EH (cell line): Measurements from ENCODE around the gene WDR1.

Experiments used
- DNase-seq: peaks from one replicate; pipeline ENCODE4 v3.0.0-alpha.2; 2015; ENCODE audit warnings: low read depth

Gene WDR1

DNA sequence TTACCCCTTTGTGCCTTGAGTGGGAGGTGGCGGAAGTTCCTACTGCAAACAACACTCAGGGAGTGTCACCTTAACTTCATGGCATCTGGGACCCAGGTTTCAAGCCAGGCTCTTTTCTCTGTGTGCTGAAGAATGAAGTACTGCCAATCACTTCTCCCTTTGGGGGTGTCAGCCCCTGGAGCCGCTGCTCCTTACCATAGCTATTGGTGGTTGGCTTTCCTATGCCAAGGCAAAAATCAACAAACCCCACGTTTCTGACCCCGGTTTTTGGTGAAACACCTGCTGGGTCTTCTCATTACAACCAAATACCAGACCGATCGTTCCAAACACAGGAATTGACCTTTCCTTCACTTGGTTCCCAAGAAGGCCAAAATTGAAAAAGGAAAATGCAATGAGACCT, 75.6 kb downstream of the WDR1 start:
- DNase-seq = no peak

DNA sequence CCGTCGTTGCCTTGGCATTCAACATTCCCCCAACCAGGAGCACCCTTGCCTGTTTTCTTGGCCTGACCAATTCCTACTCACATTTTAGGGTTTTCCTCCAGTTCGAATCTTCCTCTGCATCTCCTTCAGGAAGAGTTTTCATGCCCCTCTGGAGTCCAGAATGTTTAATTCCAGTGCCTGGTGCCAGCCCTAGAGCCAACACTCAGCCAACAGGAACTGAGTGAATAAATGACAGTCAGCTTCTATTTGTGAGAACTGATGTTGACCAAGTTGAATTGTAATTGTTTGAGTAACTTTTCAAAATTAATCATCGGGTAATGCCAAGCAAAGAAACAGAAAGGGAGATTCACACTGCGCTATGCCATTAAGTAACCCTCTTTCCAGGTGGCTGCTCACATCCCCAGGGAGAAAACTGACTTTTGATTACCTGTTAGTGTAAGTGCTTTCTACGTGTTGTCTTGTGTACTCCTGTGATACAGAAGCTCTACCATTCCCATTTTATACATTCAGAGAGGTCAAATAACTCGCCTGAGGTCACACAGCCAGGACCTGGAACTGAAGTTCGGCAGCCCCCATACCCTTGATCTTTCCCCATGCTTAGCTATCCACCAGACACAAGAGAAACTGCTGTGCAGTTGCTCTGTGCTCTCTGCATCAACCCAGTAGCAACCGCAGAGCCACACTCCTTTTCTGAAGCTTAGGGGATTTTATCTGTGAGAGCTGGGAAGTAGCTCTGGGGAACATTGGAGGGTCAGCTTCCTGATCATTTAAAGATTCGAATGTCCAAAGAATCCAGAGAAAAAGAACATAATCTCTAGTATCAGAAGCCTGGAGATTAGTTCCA, 76.3 kb downstream of the WDR1 start:
- no peak for DNase-seq

DNA sequence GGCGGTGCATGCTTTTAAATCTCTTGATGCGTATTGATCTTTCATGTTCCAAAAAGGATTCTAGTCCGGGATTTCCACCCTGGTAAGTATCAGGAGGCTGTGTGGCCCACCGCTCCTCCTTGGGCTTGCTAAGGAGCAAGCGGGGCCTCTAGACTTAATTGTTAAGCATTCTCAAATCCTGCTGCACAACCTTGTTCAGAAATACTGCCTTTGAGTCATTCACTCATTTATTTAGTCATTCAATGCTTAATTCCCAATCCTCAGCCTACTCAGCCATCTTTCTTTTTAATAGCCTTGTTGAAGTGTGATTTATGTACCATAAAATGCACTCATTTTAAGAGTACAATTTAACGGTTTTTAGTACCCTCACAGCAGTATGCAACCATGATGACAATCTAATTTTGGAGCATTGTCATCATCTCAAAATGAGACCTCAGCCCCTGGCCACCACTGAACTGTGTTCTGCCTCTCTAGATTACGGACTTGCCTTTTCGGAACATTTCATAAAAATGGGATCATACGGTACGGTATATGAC, 79.7 kb downstream of the WDR1 start:
- DNase-seq = no peak

DNA sequence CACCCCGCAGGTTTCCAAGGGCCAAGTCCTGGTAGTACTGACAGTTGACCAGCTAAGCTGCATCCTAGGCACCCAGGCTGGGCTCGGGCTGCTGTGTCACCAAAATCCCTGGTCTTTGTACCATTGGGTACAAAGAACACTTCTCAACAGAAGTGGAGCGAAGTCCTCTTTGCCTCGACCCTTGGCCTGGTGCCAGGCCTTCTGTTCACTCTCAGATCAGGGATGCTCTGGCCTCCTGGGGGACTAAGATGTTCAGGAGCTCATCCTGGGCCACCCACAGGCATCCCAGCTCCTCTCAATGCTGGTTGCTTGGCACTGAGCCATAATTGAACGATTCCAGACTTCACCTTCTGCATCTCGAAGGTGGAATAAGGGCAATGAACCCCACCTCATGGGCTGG, 81.5 kb downstream of the WDR1 start:
- no peak for DNase-seq

DNA sequence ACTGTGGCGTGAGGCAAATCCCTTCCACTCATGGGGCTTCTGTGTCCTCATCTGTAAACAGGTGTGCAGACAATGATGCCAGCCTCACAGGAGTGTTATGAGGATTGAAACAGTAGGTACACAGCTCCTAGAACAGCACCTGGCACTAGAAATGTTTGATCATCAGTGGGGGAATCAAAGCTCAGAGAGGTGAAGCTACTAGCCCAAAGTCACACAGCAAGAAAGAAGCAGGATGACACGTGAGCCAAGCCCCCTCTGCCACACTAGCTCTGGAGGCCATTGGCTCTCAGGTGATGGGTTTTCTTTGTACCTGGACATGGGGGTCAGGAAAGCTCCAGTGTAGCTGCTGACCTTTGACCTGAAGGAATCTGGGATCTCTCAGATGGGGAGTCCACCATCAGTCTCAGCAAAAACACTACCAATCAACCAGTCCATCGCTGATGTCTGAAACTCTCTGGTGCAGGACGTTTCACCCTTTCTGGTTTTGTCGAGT, 81.9 kb downstream of the WDR1 start:
- DNase-seq = no peak

DNA sequence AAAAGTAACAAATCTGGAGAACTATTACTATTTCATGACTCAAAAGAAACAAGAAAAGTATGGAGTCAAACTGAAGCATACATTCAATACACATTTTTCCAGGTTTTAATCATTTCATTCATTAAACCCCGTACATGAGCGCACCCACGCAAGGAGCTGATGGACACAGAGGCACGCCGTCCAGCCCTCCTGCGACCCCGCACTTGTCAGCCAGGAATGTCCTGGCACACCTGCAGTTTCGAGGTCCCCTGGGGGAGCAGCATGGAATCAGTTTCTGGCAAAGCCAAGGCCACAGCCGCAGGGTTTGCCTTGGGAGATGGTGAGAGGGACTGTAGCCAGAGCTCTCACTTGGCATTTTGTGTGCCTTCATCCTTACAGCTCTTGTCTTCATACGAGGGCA, 82.5 kb downstream of the WDR1 start:
- no peak for DNase-seq

DNA sequence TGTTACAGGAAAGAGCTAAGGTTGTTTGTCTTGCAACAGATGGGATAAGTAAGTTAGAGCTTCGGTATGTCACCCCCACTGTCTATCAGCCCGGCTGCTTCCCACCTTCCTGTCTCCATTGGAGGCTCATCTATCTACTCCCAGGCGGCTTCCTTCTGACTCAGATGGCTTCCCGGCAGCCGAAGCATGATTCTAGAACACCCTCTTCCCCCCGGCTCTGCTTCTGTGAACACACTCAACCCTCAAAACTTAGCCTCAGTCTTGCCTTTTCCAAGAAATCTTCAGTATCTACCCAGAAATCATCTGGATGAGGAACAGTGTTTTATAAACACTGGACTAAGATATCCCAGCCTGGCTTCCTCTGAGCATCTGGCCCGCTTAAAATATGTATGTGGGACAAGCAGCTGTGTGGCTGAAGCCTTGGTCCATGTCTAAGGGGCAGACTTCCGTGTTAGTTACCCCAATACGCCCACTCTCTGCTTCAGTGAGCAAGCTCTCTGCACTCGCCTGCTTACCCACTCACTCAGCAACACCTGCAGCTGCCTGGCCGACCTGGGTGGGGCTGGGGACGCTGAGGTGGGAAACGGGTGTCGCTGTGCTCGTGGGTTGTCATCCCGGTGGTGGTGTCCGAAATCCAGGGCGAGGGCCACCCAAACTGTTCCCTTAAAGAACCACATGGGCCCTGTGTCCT, 83.3 kb downstream of the WDR1 start:
- DNase-seq = peak; percentile 89

DNA sequence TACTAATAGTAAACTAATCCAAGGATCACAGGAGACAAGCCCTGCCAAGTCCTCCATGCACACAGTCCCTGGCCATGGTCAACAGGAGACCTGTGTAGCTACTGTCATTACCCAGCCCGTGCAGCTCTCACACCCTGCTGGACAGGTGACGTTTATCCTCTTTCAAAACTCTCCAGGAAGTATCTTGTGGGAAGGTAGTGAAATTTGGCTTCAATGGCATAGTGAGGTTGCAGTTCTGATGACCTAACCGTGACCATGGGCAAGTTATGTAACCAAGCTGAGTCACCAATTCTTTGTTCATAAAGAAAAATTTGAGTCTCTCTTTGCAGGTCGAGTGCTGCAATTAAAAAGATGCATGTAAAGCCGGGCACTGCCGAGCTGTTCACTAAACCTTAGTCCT, 84.0 kb downstream of the WDR1 start:
- peak; percentile 78 for DNase-seq

DNA sequence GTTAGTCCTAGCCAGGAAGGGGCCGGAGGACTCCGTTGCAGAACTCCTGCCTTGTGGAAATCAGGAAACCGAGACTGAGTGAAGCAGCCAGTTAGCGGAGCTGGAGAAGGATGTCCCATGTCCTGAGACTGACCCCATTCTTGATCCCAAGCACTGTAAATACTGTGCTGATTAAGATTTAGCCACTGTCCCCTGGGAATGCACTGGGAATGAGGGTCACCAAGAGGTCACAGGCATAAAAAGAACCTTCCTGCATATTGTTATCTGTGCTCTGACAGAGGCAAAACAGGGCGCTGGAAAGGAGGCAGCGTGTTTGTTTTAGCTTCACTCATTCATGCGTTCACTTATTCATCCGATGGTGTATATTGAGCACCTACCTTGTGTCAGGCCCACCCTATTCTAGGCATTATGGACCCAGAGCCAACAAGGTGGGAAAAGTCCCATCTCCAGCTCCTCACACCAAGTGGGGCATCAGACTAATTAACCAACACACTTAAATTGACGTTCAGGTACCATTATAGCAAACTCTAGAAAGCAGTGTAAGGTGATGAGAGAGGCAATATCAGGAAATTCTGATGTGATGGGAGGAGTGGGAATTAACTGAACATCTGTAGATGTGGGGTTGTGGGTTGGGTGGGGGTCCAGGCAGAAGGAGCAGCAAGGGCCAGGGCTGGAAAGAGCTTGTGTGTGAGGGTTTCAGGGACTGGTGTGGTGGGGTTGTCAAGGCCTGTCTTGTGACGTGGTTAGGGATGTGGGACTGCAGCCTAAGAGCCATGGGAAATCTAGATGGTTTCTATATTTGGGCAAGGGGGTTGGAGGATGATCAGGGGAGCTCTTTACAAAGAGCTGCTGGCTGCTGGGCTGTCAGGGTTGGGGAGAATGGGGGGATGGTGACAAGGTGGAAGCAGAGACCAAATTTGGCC, 84.7 kb downstream of the WDR1 start:
- DNase-seq = peak; percentile 32

DNA sequence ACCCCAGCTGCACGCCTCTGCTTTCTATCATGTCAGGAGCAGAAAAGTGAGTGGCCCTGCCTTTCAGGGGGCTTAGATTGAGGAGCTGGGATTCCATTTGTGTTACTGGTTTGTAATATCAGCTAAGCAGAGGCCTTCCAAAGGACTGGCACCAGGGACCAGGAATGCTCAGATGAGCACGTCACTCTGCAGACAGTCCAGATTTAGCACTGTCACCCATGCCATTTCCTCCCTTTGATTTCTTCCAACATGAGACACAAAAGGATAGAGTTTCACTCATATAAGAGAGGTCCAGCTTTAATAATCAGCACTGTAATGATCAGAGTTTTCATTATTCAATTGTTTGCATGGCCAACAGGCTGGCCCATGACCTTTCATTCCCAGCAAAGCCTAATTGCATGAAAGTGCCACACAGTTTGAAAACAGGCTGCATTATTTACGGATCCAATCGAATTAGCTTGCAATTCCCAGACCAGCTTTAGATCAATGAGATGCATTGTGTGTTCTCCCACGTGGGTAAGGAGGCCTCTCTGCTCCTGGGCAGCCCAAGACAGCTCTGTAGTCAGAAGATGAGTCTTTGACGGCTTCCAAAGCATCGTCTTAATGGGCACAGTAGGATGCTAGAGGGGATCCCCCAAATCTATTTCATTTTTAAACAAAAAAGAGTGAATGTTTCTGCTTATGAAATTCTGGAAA, 85.5 kb downstream of the WDR1 start:
- no peak for DNase-seq

DNA sequence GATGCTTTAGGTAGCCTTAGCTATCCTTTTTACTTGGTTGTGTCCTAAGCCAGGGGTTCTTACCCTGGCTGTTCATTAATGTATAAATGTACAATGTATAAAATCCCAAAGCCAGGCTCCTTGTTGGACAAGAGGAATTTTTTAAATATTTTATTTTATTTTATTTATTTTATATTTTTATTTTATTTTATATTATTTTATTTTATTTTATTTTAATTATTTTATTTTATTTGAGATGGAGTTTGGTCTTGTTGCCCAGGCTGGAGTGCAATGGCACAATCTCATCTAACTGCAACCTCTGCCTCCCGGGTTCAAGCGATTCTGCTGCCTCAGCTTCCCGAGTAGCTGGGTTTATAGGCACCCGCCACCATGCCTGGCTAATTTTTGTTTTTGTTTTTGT, 87.2 kb downstream of the WDR1 start:
- no peak for DNase-seq

DNA sequence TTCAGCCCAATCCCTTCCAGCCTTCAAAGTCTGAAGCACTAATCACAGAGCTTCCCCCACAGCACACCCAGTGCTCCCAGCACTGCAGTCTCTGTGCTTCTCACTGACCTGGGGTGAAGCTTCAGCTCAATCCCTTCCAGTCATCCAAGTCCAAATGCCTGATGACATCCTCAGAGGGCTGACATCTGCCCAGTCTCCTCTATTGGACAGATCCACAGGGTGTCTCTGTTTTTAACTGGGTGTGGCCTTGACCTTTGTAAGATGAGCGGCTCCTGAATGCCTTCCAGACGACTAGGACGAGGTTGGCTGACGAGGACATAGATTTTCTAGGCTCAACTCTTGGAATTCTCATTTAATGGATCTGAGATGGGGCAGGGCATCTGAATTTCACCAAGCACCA, 87.7 kb downstream of the WDR1 start:
- DNase-seq = peak; percentile 53

DNA sequence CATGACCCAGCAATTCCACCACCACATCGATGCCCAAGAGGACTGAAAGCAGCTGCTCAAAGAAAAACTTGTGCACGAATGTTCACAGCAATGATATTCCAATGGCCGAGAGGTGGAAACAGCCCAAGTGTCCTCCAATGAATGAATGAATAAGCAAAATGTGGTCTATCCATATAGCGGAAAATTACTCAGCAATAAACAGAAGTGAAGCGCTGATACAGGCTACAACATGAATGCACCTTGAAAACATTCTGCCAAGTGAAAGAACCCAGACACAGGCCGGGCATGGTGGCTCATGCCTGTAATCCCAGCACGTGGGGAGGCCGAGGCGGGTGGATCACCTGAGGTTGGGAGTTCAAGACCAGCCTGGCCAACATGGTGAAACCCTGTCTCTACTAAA, 90.1 kb downstream of the WDR1 start:
- DNase-seq = no peak

DNA sequence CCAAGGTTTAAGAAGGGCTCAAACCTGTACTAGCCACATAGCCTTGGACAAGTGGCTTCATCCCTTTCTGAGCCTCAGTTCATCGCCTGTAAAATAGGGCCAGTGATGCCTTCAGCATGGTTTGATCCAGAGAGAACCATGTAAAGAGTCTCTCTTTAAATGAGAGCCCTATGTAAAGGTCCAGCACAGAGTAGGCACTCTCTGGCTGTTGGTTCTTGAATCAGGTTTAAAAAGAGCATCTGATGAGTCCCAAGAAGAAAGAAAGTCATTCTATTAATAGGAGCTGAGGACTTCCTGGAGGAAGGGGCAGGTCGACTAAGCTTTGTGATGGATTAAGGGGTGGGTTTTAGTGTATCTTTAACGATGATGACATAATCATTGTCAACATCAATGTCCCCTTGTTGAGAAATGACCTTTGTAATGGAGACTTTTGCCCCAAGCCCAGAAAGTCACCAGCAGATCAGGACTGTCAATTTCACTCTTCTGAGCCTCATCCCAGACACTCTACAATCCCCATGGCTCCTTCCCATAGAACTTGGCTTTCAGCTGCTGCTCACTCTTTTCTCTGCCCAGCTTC, 91.3 kb downstream of the WDR1 start:
- DNase-seq = no peak
